Hepatocyte (in vitro differentiated cells): ENCODE data around the gene SP3. TPM values are rescaled to one million over a fixed set of nuclear protein-coding genes. Genes with fewer than 3 reads are reported as not detected.

ENCODE experiments used
- DNase-seq: peaks from one replicate; pipeline ENCODE4 v3.0.0-alpha.2; 2016; ENCODE audit warnings: low spot score
- H2AFZ ChIP-seq: fragments of 200-600 bp; sonication (generic); 2 replicates; pipeline ENCODE4 v1.6.0; 2016; ENCODE audit warnings: antibody characterized with exemption, mild to moderate bottlenecking
- H3K27ac ChIP-seq: fragments of 200-600 bp; sonication (generic); 2 replicates; pipeline ENCODE4 v1.5.1; 2016; ENCODE audit warnings: mild to moderate bottlenecking
- H3K27me3 ChIP-seq: fragments of 200-600 bp; sonication (generic); 2 replicates; pipeline ENCODE4 v1.6.1; 2016
- H3K36me3 ChIP-seq: fragments of 200-600 bp; sonication (generic); replicated peaks from 2 replicates; pipeline ENCODE4 v1.5.1; 2016; ENCODE audit warnings: low read depth; ENCODE audit not compliant: insufficient read depth
- H3K4me1 ChIP-seq: fragments of 200-600 bp; sonication (generic); 2 replicates; pipeline ENCODE4 v1.5.1; 2016; ENCODE audit warnings: mild to moderate bottlenecking, moderate library complexity; ENCODE audit not compliant: insufficient read depth
- H3K4me2 ChIP-seq: fragments of 200-600 bp; sonication (generic); 2 replicates; pipeline ENCODE4 v1.6.0; 2016
- H3K4me3 ChIP-seq: fragments of 200-600 bp; sonication (generic); 2 replicates; pipeline ENCODE4 v1.5.1; 2016; ENCODE audit warnings: mild to moderate bottlenecking
- H3K79me2 ChIP-seq: fragments of 200-600 bp; sonication (generic); 2 replicates; pipeline ENCODE4 v1.6.0; 2017; ENCODE audit warnings: mild to moderate bottlenecking
- H3K9me2 ChIP-seq: fragments of 200-600 bp; sonication (generic); replicated peaks from 2 replicates; pipeline ENCODE4 v1.6.0; 2017; ENCODE audit warnings: mild to moderate bottlenecking; ENCODE audit not compliant: insufficient read depth
- H3K9me3 ChIP-seq: fragments of 200-600 bp; sonication (generic); 2 replicates; pipeline ENCODE4 v1.5.1; 2016; ENCODE audit warnings: low read depth, mild to moderate bottlenecking
- H4K20me1 ChIP-seq: fragments of 200-600 bp; sonication (generic); 2 replicates; pipeline ENCODE4 v1.6.0; 2016; ENCODE audit warnings: mild to moderate bottlenecking; ENCODE audit not compliant: insufficient read depth, poor library complexity, severe bottlenecking
- CTCF ChIP-seq: fragments of 200-600 bp; sonication (generic); IDR thresholded peaks from 2 replicates; pipeline ENCODE4 v1.5.1; 2016; ENCODE audit warnings: antibody characterized with exemption, mild to moderate bottlenecking; ENCODE audit not compliant: poor library complexity
- EZH2 ChIP-seq: fragments of 200-600 bp; sonication (generic); IDR thresholded peaks from 2 replicates; pipeline ENCODE4 v1.6.1; 2016; ENCODE audit warnings: antibody characterized with exemption, mild to moderate bottlenecking, borderline replicate concordance
- EZH2phosphoT487 ChIP-seq: fragments of 200-600 bp; sonication (generic); IDR thresholded peaks from one replicate; pipeline ENCODE4 v1.6.1; 2018; ENCODE audit warnings: antibody characterized with exemption, mild to moderate bottlenecking, low read depth, moderate library complexity; ENCODE audit not compliant: unreplicated experiment, severe bottlenecking
- WGBS: methylation state at CpG from one replicate; pipeline ENCODE4 v1.1.6; 2016; ENCODE audit warnings: low lambda C conversion rate; ENCODE audit errors: missing lambda C conversion rate; 5-methylcytosine and 5-hydroxymethylcytosine counted together
- polyA plus RNA-seq: library from polyadenylated mRNA; unstranded; fragments of >200 nt; fragmentation: Nextera tagmentation; extraction: Ambion mirVana; gene quantifications from 2 replicates; pipeline ENCODE4 v1.2.1, GENCODE V29; 2016
- total RNA-seq: library from RNA; depleted of rRNA; stranded (reverse); fragments of >200 nt; gene quantifications from 2 replicates; pipeline ENCODE4 v1.2.3, GENCODE V29; 2014

SP3 gene
- total and polyA plus RNA-seq, 2 experiments from 2014 or later = 37.2 to 133 TPM

GRCh38 chr2:173969886-173970285 is 4.7 kb upstream of the SP3 start:
- DNase-seq = no peak
- no peaks in the 10 kb centered on the region for H3K36me3 ChIP-seq
- H3K4me2 ChIP-seq = peak overlapping the region; percentile 14
- TF ChIP-seq CTCF (no peak), EZH2phosphoT487 (no peak), EZH2 (no peak)
- no peak overlapping the region for H2AFZ ChIP-seq
- no peaks in the 10 kb centered on the region for H3K9me3 ChIP-seq
- H3K4me3 ChIP-seq = no peak overlapping the region
- 19% methylated on average over 1 of the region's 1 CpG for WGBS
- H3K79me2 ChIP-seq = peaks cover 12% of the 10 kb centered on the region
- H3K4me1 ChIP-seq = peaks cover 21% of the 10 kb centered on the region
- no peaks in the 10 kb centered on the region for H3K9me2 ChIP-seq
- no peaks in the 10 kb centered on the region for H4K20me1 ChIP-seq
- H3K27ac ChIP-seq = peak overlapping the region; percentile 43
- H3K27me3 ChIP-seq = no peaks in the 10 kb centered on the region

GRCh38 chr2:173968551-173968950 is 3.4 kb upstream of the SP3 start:
- TF ChIP-seq EZH2 (no peak), CTCF (no peak), EZH2phosphoT487 (no peak)
- no peaks in the 10 kb centered on the region for H3K36me3 ChIP-seq
- WGBS = 87% methylated on average over 6 of the region's 6 CpGs
- H4K20me1 ChIP-seq = no peaks in the 10 kb centered on the region
- H3K27ac ChIP-seq = no peak overlapping the region
- H3K4me2 ChIP-seq = no peak overlapping the region
- H3K4me1 ChIP-seq = peaks cover 21% of the 10 kb centered on the region
- DNase-seq = no peak
- H2AFZ ChIP-seq = no peak overlapping the region
- no peaks in the 10 kb centered on the region for H3K9me2 ChIP-seq
- no peaks in the 10 kb centered on the region for H3K27me3 ChIP-seq
- no peak overlapping the region for H3K4me3 ChIP-seq
- no peaks in the 10 kb centered on the region for H3K9me3 ChIP-seq
- H3K79me2 ChIP-seq = peaks cover 12% of the 10 kb centered on the region

GRCh38 chr2:173966274-173967098 is 1.3 kb upstream of the SP3 start:
- Histone ChIP-seq H3K9me2 (no peaks in the 10 kb centered on the region), H3K4me3 (peak overlapping the region; percentile 57), H3K36me3 (no peaks in the 10 kb centered on the region), H2AFZ (peak overlapping the region; percentile 11), H3K27ac (peak overlapping the region; percentile 99), H3K4me1 (peaks cover 21% of the 10 kb centered on the region), H3K79me2 (peaks cover 29% of the 10 kb centered on the region), H3K4me2 (peak overlapping the region; percentile 76), H3K9me3 (no peaks in the 10 kb centered on the region), H4K20me1 (peaks cover 4% of the 10 kb centered on the region), H3K27me3 (no peaks in the 10 kb centered on the region)
- 16% methylated on average over 8 of the region's 8 CpGs for WGBS
- peak; percentile 38 for DNase-seq
- TF ChIP-seq EZH2 (no peak), EZH2phosphoT487 (no peak)

- H2AFZ ChIP-seq = peak overlapping the region; percentile 28
- WGBS = 2% methylated on average over 32 of the region's 84 CpGs
- no peaks in the 10 kb centered on the region for H3K36me3 ChIP-seq
- H3K9me2 ChIP-seq = no peaks in the 10 kb centered on the region
- H3K9me3 ChIP-seq = no peaks in the 10 kb centered on the region
- no peaks in the 10 kb centered on the region for H3K27me3 ChIP-seq
- H3K4me2 ChIP-seq = peak overlapping the region; percentile 70
- H3K27ac ChIP-seq = peak overlapping the region; percentile 99
- peak; percentile 93 for DNase-seq
- H3K79me2 ChIP-seq = peaks cover 46% of the 10 kb centered on the region
- TF ChIP-seq EZH2phosphoT487 (no peak), EZH2 (no peak), CTCF (no peak)
- H3K4me3 ChIP-seq = peak overlapping the region; percentile 69
- peaks cover 4% of the 10 kb centered on the region for H4K20me1 ChIP-seq
- peaks cover 9% of the 10 kb centered on the region for H3K4me1 ChIP-seq
Measured at GRCh38 chr2:173964565-173965371, 405 bp downstream of the SP3 start.
